Heart left ventricle (tissue), 13 donors: ENCODE measurements around the gene THSD4.

ENCODE experiments used
- POLR2A ChIP-seq, 2 donors: fragments of 450-650 bp; IDR thresholded peaks; one replicate each; pipeline ENCODE4 v1.6.1; 2017; ENCODE audit warnings: antibody characterized with exemption in 2 of 2, mild to moderate bottlenecking in 2 of 2, moderate library complexity in 2 of 2
- TF ChIP-seq, protein P1 (sequence below), 12 donors: fragments of 200-600 bp; sonication (generic) in 4 of 12; IDR thresholded peaks; one replicate each; pipeline versions ENCODE4 v1.5.0 to v1.8.0; 2018 to 2022; ENCODE audit warnings: antibody characterized with exemption in 12 of 12, mild to moderate bottlenecking in 5 of 12
- donor health status: ischemic (EF 13 %, LVEDD 7.1; RV severe dilation, severe dysfunction).
- donor health status: DM: no; HTN: yes; CAD: no.
- donor health status: DM: no; HTN: no; CAD: no.
- donor health status: ischemic (EF 25% LVEDD 6.9; RV normal size, moderate dysfunction).
- donor health status: ischemic (EF 25% LVEDD 5.7; RV mildly dilated, moderate dysfunction).
- donor health status: ischemic (EF 35%, LVEDD 5.7; RV mildly dilated, moderate dysfunction).
- donor health status: nonischemic (EF 11% LVEDD 7.7; RV severe dilation, severe dysfunction).
- donor health status: DM: yes; HTN: yes; CAD: no.
- donor health status: PGD.
- donor health status: ischemic (EF 29% LVEDD 5.4; RV normal size, mild dysfunction).
- donor health status: nonischemic (EF 23%, LVEDD 6.1; RV moderate dilation, normal function).

DNA sequence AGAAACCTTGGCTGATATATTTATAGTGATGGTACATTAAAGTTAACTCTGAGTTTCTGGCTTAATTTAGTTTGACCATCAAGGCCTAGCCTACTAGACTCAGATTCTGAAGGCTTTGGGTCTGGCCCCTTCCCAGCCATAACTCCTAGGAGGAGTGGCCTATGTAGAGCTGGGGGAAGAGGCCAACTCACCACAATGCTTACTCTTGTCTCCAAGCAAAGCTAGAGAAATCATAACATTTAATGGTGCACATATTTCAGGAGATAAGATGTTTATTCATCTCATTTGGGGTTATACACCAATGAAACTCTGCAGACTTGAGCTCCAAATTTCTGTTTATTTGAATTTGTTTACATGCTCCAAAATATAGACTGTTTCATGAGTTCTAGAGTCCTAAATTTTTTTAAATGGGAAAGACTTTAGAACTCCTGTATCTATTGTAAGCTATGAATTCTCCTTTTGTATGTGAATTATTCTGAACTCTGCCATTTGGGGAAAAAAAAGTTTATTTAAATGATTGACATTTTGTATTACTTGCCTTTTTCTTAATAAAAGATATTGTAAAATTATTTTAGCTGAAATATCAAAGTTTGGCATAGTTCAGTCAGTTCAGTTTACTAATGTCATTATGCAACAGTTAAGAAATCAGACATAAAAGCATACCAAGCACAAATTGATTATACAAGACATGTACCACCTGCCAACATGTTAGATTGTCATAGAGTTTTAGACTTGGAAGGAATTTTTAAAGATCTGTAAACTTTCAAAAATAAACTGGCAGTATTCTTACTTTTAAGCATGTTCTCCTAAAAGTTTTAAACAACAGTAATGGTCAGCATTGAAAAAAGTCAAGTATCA is 551.7 kb downstream of the THSD4 start:
- TF ChIP-seq, protein P1, sequence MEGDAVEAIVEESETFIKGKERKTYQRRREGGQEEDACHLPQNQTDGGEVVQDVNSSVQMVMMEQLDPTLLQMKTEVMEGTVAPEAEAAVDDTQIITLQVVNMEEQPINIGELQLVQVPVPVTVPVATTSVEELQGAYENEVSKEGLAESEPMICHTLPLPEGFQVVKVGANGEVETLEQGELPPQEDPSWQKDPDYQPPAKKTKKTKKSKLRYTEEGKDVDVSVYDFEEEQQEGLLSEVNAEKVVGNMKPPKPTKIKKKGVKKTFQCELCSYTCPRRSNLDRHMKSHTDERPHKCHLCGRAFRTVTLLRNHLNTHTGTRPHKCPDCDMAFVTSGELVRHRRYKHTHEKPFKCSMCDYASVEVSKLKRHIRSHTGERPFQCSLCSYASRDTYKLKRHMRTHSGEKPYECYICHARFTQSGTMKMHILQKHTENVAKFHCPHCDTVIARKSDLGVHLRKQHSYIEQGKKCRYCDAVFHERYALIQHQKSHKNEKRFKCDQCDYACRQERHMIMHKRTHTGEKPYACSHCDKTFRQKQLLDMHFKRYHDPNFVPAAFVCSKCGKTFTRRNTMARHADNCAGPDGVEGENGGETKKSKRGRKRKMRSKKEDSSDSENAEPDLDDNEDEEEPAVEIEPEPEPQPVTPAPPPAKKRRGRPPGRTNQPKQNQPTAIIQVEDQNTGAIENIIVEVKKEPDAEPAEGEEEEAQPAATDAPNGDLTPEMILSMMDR (IDR thresholded peaks at IDR 0.05) = no peak
- TF ChIP-seq POLR2A (IDR thresholded peaks at IDR 0.05) = no peak
